H54 (cell line): ENCODE results near the gene OST4.

Experiments used
- DNase-seq: peaks from one replicate; pipeline ENCODE4 v3.0.0; 2011; ENCODE audit warnings: low spot score, mixed read lengths; ENCODE audit not compliant: insufficient read length
- FAIRE-seq: peaks from 3 replicates; lab custom pipeline; 2011; peaks lifted over from hg19 to GRCh38; lab: Jason Lieb, UNC
- POLR2A ChIP-seq: IDR thresholded peaks from 2 replicates; pipeline ENCODE4 v1.6.1; 2011; ENCODE audit warnings: low read depth, mild to moderate bottlenecking, low read length

Gene OST4

DNA sequence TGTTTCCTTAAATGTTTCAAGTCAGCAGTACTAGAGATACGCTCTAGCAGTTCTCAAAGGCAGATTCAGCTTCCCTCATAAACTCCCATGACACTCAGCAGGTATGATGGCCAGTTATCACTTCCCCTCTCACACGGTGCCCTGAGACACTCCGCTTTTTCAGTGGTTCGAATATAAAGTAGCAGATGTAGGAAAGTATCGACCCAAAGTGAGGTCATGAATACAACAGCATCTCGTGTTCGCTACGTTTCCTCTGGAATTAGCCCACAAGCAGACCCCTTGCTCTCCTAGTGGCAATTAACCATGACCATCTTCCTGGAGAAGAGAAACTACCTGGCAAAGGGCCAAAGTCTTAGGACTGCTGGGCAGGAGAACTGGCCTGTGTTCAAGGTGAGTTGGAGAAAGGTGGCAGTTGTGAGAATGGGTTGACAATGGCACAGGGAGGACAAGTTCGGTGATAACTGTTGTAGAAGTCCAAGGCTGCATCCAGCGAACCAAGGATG, 29.2 kb downstream of the OST4 start:
- DNase-seq = no peak
- no peak for TF ChIP-seq POLR2A
- FAIRE-seq = no peak

- no peak for FAIRE-seq
- no peak for DNase-seq
- TF ChIP-seq POLR2A = no peak
Observed at GRCh38 chr2:27041752-27042151, 29.7 kb downstream of the OST4 start.

DNA sequence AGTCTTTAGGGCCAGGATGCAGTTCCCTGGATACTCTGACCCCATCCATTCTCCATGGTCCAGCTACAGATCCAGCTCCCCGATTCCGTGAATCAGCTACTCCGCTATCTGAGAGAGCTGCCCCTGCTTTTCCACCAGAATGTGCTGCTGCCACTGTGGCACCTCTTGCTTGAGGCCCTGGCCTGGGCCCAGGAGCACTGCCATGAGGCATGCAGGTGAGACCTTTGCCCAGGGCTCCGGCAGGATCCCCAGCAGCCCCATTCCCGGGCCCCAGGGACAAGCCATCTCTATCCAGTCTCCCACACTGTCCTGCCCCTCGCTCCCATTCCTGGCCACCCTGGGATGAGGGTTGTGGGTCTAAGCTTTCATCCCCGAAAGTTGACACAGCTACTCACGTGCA, 31.2 kb downstream of the OST4 start:
- FAIRE-seq (no peak), DNase-seq (no peak)
- TF ChIP-seq POLR2A = no peak

DNA sequence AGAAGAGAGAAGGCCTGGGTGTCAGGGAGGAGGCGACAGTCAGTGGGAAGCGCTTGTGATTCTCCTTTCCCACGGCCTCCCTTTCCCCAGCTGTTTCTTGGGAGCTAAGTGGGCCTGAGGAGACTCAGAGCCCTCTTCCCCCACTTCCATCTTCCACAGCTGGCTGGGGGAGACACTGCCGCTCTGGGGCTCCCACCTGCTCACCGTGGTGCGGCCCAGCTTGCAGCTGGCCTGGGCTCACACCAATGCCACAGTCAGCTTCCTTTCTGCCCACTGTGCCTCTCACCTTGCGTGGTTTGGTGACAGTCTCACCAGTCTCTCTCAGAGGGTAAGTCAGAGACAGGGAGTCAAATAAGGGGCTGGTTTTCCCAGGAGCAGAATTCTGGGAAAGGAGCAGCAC, 31.6 kb downstream of the OST4 start:
- FAIRE-seq = no peak
- no peak for DNase-seq
- no peak for TF ChIP-seq POLR2A

GRCh38 chr2:27039426-27039825, 32.0 kb downstream of the OST4 start:
- no peak for TF ChIP-seq POLR2A
- FAIRE-seq = no peak

GRCh38 chr2:27038631-27039339, 32.7 kb downstream of the OST4 start:
- FAIRE-seq (no peak), DNase-seq (no peak)
- TF ChIP-seq POLR2A = no peak

More at GRCh38 chr2:27039426-27039825, 32.0 kb downstream of the OST4 start:
- no peak for DNase-seq

DNA sequence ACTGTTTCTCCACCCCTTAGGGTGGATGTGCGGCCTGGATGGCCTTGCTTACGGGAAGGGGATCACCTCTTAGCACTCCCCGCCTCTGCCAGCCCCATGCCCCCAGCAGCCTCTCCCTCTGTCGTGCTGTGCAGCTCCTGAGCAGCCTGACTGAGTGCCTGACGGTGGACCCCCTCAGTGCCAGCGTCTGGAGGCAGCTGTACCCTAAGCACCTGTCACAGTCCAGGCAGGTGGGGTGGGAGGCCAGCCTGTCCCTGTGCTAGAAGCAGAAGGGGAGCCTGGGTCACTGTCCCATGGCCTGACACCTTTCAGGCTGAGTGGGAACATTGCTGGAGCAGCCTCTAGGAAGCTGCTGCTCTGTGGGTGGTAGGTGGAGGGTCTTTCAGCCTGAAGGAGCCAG, 33.4 kb downstream of the OST4 start:
- FAIRE-seq (no peak), DNase-seq (no peak)
- no peak for TF ChIP-seq POLR2A

- no peak for TF ChIP-seq POLR2A
- DNase-seq (no peak), FAIRE-seq (no peak)
Observed at GRCh38 chr2:27033253-27033852, 38.1 kb downstream of the OST4 start.

- DNase-seq = peak; percentile 94
- peak; percentile 83 for TF ChIP-seq POLR2A
- FAIRE-seq = no peak
Observed at GRCh38 chr2:27032495-27033252, 38.8 kb downstream of the OST4 start, which contains the start of gene TMEM214. Gene TMEM214 (plus strand): TSS chr2:27032965. CDS start chr2:27033016, 51 bp downstream.

DNA sequence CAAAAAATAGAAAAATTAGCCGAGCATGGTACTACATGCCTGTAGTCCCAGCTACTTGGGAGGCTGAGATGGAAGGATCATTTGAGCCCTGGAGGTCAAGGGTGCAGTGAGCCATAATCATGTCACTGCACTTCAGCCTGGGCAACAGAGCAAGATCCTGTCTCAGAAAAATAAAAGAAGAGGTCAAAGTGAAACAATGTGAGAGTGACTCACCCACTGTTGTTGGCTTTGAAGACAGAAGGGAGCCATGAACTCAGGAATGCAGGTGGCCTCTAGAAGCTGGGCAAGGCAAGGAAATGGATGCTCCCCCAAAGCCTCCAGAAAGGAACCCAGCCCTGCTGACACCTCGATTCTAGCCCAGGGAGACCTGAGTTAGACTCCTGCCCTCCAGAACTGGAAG, 42.4 kb downstream of the OST4 start:
- no peak for TF ChIP-seq POLR2A
- FAIRE-seq = no peak
- DNase-seq = no peak

- no peak for DNase-seq
- no peak for TF ChIP-seq POLR2A
- no peak for FAIRE-seq
Observed at GRCh38 chr2:27027211-27027651, 44.2 kb downstream of the OST4 start.

DNA sequence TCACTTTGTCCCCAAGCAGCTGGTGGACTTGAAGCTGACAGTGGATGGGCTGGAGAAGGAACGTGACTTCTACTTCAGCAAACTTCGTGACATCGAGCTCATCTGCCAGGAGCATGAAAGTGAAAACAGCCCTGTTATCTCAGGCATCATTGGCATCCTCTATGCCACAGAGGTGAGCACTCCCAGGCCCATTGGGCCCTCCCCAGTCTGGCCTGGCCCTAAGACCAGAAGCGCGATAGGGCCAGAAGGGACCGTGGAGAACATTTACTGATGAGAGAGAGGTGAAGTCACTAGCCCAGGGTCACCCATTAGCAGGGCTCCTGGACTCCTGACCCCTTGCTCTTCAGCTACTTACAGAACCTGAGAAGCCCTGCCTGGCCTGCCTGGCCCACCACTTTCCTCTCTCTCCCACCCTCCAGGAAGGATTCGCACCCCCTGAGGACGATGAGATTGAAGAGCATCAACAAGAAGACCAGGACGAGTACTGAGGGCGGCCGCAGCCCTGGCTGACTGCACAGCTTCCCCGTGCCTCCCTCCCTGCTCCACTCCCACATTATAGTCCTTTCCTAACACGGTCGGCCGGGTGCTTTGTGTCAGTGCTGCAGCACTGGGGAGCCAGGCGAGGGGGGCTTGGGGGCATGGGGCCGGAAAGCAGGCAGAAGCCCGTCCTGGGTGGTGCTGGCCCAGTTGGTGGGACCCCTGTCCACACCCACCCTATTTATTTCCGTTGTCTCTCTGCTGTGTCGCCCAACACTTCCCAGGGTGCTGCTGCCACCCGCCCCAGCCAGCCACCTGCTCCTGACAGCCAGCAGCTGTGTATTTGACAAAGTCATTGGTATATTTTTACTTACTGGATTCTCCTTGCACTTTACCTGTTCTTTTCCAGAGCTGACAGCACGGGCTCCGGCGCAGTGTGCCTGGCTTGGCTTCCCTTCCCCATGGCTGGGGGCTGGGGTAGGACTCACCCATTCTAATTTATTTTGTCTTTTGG, 45.3 kb downstream of the OST4 start:
- DNase-seq (no peak), FAIRE-seq (no peak)
- no peak for TF ChIP-seq POLR2A

DNA sequence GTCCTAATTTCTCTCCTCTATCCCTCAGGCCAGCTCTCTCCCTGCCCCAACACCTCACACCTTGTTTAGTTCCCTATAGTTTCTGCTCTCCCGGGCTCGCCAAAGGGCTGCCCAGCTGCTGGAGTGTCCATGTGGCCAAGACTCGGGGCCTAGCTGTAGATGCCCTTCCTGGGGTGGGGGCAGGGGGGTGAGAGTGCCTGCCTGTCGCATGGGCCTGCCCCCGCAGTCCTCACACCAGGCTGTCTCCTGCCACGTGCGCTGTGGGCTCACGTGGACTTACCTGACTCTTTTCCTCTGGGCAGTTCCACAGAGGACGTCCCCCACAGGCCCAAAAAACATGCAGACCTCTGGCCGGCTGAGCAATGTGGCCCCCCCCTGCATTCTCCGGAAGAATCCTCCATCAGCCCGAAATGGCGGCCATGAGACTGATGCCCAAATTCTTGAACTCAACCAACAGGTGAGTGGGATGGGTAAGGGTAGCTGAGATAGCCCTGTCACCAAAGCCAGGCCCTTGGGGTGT, 46.1 kb downstream of the OST4 start:
- no peak for TF ChIP-seq POLR2A
- no peak for FAIRE-seq
- no peak for DNase-seq
